Caco-2 (cell line): ENCODE results near the gene ATP6V1F. TPM values are rescaled to one million over a fixed set of nuclear protein-coding genes. Genes with fewer than 3 reads are reported as not detected.

Experiments
- BruUV-seq: library from RNA; stranded (reverse); fragments of 400-500 nt; replicated peaks from 2 replicates; lab custom pipeline; 2021; lab: Mats Ljungman, UMichigan
- CTCF ChIA-PET: fragments of 300-600 bp; sonication (Branson Sonifier 250); formaldehyde crosslinking; loops from one replicate; lab custom pipeline; 2022; ENCODE audit warnings: antibody characterized with exemption; lab: Charles Lee
- POLR2A ChIA-PET: fragments of 300-600 bp; sonication (Branson Sonifier 250); formaldehyde crosslinking; loops from one replicate; lab custom pipeline; 2022; ENCODE audit warnings: antibody characterized with exemption; lab: Charles Lee
- DNase-seq, 2 experiments: peaks; one replicate each; pipeline versions ENCODE4 v3.0.0 to v3.0.0-alpha.2; 2020 to 2022
- H3K27me3 ChIP-seq: replicated peaks from 2 replicates; pipeline ENCODE4 v1.6.0; 2011; ENCODE audit warnings: low read length; ENCODE audit not compliant: control insufficient read depth, insufficient read depth
- H3K36me3 ChIP-seq: 2 replicates; pipeline ENCODE4 v1.5.1; 2011; ENCODE audit warnings: low read length; ENCODE audit not compliant: control insufficient read depth, insufficient read depth
- H3K4me1 ChIP-seq: fragments of 250-450 bp; sonication (Bioruptor Pico); 2 replicates; pipeline ENCODE4 v1.5.1; 2020; ENCODE audit warnings: mild to moderate bottlenecking
- H3K4me3 ChIP-seq: 2 replicates; pipeline ENCODE4 v1.5.1; 2011; ENCODE audit warnings: low read depth, mild to moderate bottlenecking, control low read depth, low read length
- H3K9me3 ChIP-seq: fragments of 250-450 bp; sonication (Bioruptor Pico); 2 replicates; pipeline ENCODE4 v1.5.1; 2020; ENCODE audit warnings: mild to moderate bottlenecking, moderate library complexity
- H3K27ac Mint-ChIP-seq: one replicate; pipeline ENCODE4 v1.8.0; 2022; ENCODE audit warnings: mixed read lengths; ENCODE audit not compliant: unreplicated experiment
- H3K27me3 Mint-ChIP-seq: one replicate; pipeline ENCODE4 v1.8.0; 2022; ENCODE audit warnings: mixed read lengths; ENCODE audit not compliant: insufficient read depth, unreplicated experiment
- H3K36me3 Mint-ChIP-seq: one replicate; pipeline ENCODE4 v1.8.0; 2022; ENCODE audit warnings: mild to moderate bottlenecking, mixed read lengths; ENCODE audit not compliant: insufficient read depth, unreplicated experiment
- H3K4me1 Mint-ChIP-seq: one replicate; pipeline ENCODE4 v1.8.0; 2022; ENCODE audit warnings: low read depth, mixed read lengths; ENCODE audit not compliant: unreplicated experiment
- H3K4me3 Mint-ChIP-seq: one replicate; pipeline ENCODE4 v1.8.0; 2022; ENCODE audit warnings: mild to moderate bottlenecking, moderate library complexity, mixed read lengths; ENCODE audit not compliant: unreplicated experiment
- H3K9me3 Mint-ChIP-seq: one replicate; pipeline ENCODE4 v1.8.0; 2022; ENCODE audit warnings: mixed read lengths; ENCODE audit not compliant: unreplicated experiment
- intact Hi-C: fragments of 100-400 bp; cut with micrococcal nuclease; formaldehyde crosslinking; loops from one replicate; pipeline ENCODE4 v1.10.0; 2022; ENCODE audit not compliant: unreplicated experiment
- total RNA-seq: library from RNA; stranded (reverse); gene quantifications from 2 replicates; pipeline ENCODE4 v1.2.3, GENCODE V29; 2022
- TF ChIP-seq, protein P1 (sequence below), 2 experiments: fragments of 200-600 bp in 1 of 2; IDR thresholded peaks; 1 replicate in 1 of 2; 2 replicates in 1 of 2; pipeline versions ENCODE4 v1.5.1 to v1.8.0; 2011 to 2022; ENCODE audit warnings: antibody characterized with exemption in 1 of 2, control low read depth in 1 of 2, inconsistent platforms in 1 of 2, low read depth in 1 of 2, low read length in 1 of 2, mild to moderate bottlenecking in 1 of 2, moderate library complexity in 1 of 2; ENCODE audit not compliant: insufficient read depth in 1 of 2, severe bottlenecking in 1 of 2, unreplicated experiment in 1 of 2

Gene ATP6V1F
- total RNA-seq, 1 experiment from 2014 or later, result 162 TPM

DNA sequence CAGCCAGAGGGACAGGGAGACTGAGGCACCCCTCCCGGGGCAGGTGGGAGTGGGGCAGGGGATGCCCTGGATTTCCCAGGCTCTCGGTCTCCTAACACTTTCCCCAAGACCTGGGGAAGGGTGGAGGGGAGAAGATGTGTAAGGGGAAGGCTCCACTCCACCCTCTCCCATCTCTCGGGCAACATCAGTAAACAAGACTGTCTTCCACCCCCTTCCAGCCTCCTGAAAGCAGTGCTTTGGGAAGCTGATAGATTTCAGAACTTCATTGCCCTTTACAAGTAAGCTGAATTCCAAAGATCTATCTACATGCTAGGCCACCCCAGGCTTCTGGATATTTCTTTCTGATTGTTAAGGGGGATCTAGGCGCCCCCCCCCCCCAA lies 28.7 kb upstream of the ATP6V1F start:
- Histone ChIP-seq H3K27me3 (no peaks in the 10 kb centered on the region), H3K9me3 (no peaks in the 10 kb centered on the region), H3K36me3 (no peaks in the 10 kb centered on the region), H3K4me1 (peaks cover 24% of the 10 kb centered on the region), H3K4me3 (no peak overlapping the region)
- intact Hi-C loops, result loop anchor here (5.0 kb wide), 1 partner anchor 42 kb away; the partner anchor contains the start of gene CCDC136
- Mint-ChIP-seq H3K9me3 (no peaks in the 10 kb centered on the region), H3K4me3 (no peak overlapping the region), H3K27ac (peak overlapping the region; percentile 17), H3K36me3 (peaks cover 23% of the 10 kb centered on the region), H3K4me1 (peaks cover 10% of the 10 kb centered on the region), H3K27me3 (no peaks in the 10 kb centered on the region)
- TF ChIP-seq, protein P1, sequence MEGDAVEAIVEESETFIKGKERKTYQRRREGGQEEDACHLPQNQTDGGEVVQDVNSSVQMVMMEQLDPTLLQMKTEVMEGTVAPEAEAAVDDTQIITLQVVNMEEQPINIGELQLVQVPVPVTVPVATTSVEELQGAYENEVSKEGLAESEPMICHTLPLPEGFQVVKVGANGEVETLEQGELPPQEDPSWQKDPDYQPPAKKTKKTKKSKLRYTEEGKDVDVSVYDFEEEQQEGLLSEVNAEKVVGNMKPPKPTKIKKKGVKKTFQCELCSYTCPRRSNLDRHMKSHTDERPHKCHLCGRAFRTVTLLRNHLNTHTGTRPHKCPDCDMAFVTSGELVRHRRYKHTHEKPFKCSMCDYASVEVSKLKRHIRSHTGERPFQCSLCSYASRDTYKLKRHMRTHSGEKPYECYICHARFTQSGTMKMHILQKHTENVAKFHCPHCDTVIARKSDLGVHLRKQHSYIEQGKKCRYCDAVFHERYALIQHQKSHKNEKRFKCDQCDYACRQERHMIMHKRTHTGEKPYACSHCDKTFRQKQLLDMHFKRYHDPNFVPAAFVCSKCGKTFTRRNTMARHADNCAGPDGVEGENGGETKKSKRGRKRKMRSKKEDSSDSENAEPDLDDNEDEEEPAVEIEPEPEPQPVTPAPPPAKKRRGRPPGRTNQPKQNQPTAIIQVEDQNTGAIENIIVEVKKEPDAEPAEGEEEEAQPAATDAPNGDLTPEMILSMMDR (IDR thresholded peaks at IDR 0.05; ENCODE audit: insufficient read depth in 1 of 2, low read depth in 1 of 2, low read length in 1 of 2, severe bottlenecking in 1 of 2, unreplicated experiment in 1 of 2), result no peak
- DNase-seq, result no peak
- CTCF ChIA-PET, result interaction anchor here (0.6 kb wide), 1 partner anchor 39 kb away, joined by 3 read pairs; no protein-coding TSS in a partner anchor
- BruUV-seq, result no TSS peak
- POLR2A ChIA-PET, result no interaction called here

DNA sequence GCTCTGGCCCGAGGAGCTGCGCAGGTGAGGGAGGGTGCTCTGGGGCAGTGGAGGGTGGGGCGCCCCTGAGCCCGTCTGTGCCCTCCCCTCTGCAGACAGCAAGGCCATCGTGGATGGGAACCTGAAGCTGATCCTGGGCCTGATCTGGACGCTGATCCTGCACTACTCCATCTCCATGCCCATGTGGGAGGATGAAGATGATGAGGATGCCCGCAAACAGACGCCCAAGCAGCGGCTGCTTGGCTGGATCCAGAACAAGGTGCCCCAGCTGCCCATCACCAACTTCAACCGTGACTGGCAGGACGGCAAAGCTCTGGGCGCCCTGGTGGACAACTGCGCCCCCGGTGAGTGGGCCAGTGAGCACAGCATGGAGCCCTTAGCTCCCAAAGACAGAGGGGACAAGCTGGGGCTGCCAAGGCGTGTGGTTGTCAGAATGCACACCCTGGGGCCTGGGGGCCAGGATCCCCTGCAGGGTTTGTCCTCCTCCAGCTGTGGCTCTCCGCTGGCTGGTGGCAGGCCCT lies 27.4 kb upstream of the ATP6V1F start:
- H3K9me3 ChIP-seq, result no peaks in the 10 kb centered on the region
- no peak overlapping the region for H3K4me3 ChIP-seq
- no peak for DNase-seq
- Mint-ChIP-seq H3K36me3 (peaks cover 31% of the 10 kb centered on the region), H3K9me3 (no peaks in the 10 kb centered on the region), H3K4me3 (no peak overlapping the region), H3K27me3 (no peaks in the 10 kb centered on the region), H3K27ac (no peak overlapping the region), H3K4me1 (peaks cover 5% of the 10 kb centered on the region)
- H3K4me1 ChIP-seq, result peaks cover 17% of the 10 kb centered on the region
- H3K27me3 ChIP-seq, result no peaks in the 10 kb centered on the region
- CTCF ChIA-PET, result interaction anchor here (0.7 kb wide), 1 partner anchor 27 kb away, joined by 3 read pairs; the partner anchor contains the start of gene ATP6V1F
- TF ChIP-seq, protein P1 (IDR thresholded peaks at IDR 0.05; ENCODE audit: insufficient read depth in 1 of 2, low read depth in 1 of 2, low read length in 1 of 2, severe bottlenecking in 1 of 2, unreplicated experiment in 1 of 2), result no peak
- intact Hi-C loops, result no loop called here
- no peaks in the 10 kb centered on the region for H3K36me3 ChIP-seq
- POLR2A ChIA-PET, result no interaction called here
- no TSS peak for BruUV-seq

DNA sequence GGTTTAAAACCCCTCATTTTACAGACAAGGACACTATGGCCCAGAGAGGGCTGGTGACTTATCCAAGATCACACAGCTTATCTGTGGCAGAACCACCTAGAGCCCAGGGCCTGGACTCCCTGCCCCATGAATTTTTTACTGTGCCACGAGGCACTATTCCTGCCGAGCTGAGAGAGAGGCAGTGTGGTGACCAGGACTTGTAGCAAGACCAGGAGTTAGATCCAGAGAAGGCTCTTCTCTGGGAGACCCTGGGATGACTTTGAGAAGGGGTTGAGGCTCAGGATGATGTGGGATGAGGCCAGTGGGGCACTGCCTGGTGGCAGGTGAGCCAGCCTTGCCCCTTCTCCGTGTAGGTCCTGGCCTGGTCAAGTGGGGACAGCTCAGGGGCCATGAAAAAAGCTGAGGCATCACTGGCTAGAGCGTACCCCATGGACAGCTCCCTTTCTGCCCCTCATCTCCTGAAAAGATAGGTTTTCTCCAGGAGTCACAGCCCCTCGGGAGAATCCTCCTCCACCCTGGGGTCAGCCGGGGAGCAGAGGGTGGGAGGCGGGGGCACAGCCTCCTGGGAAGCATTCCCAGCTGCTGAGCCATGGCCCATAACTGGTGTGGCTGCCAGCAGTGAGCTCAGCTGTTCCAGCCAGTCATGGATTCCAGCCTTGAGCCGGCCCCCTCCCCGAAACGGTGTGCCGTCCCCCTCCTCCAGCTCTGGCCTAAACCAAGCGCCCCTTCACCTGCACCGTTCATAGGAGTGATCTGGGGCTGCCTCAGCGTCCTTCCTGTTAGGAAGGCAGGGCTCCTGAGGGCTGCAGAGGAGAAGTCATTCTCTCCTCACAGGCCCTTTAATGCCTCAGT lies 26.6 kb upstream of the ATP6V1F start:
- Mint-ChIP-seq H3K27me3 (no peaks in the 10 kb centered on the region), H3K4me1 (peaks cover 5% of the 10 kb centered on the region), H3K27ac (no peak overlapping the region), H3K36me3 (peaks cover 37% of the 10 kb centered on the region), H3K9me3 (no peaks in the 10 kb centered on the region), H3K4me3 (no peak overlapping the region)
- TF ChIP-seq, protein P1 (IDR thresholded peaks at IDR 0.05; ENCODE audit: insufficient read depth in 1 of 2, low read depth in 1 of 2, low read length in 1 of 2, severe bottlenecking in 1 of 2, unreplicated experiment in 1 of 2), result no peak
- Histone ChIP-seq H3K9me3 (no peaks in the 10 kb centered on the region), H3K4me1 (peaks cover 17% of the 10 kb centered on the region), H3K27me3 (no peaks in the 10 kb centered on the region), H3K36me3 (no peaks in the 10 kb centered on the region), H3K4me3 (no peak overlapping the region)
- no peak for DNase-seq
- BruUV-seq, result no TSS peak
- CTCF ChIA-PET, result no interaction called here
- intact Hi-C loops, result no loop called here
- POLR2A ChIA-PET, result no interaction called here
